Lung (tissue), 12 donors: ENCODE data around the gene PI4K2A. TPM values are rescaled to one million over a fixed set of nuclear protein-coding genes. Genes with fewer than 3 reads are reported as not detected.
A peak's percentile ranks its signal among the peaks of the same experiment; 100 is the strongest.

Source experiments
- ATAC-seq: fragments of 200-7000 bp; cut with Tn5 transposase; one replicate; pipeline ENCODE4 v1.9.1; 2020; ENCODE audit warnings: moderate number of reproducible peaks; ENCODE audit not compliant: insufficient read depth, low FRiP score
- DNase-seq, 3 donors: peaks; one replicate each; pipeline ENCODE4 v3.0.0-alpha.2; 2013 to 2017
- H3K27ac ChIP-seq, 2 donors: one replicate each; pipeline ENCODE4 v1.5.1; 2013; ENCODE audit warnings: mild to moderate bottlenecking in 2 of 2, moderate library complexity in 2 of 2, control low read depth in 1 of 2, inconsistent platforms in 1 of 2, low read depth in 1 of 2, low read length in 1 of 2
- H3K27me3 ChIP-seq, 3 donors: one replicate each; pipeline ENCODE4 v1.5.1; 2013; ENCODE audit warnings: low read length in 2 of 3; ENCODE audit not compliant: control insufficient read depth in 3 of 3, insufficient read depth in 3 of 3
- H3K36me3 ChIP-seq, 4 donors: one replicate each; pipeline ENCODE4 v1.5.1; 2013; ENCODE audit warnings: low read length in 4 of 4, mild to moderate bottlenecking in 1 of 4, moderate library complexity in 1 of 4; ENCODE audit not compliant: control insufficient read depth in 4 of 4, insufficient read depth in 4 of 4
- H3K4me1 ChIP-seq, 5 donors: one replicate each; pipeline ENCODE4 v1.5.1; 2013; ENCODE audit warnings: low read length in 5 of 5, mild to moderate bottlenecking in 2 of 5, moderate library complexity in 1 of 5; ENCODE audit not compliant: control insufficient read depth in 5 of 5, insufficient read depth in 5 of 5
- H3K4me3 ChIP-seq: one replicate; pipeline ENCODE4 v1.5.1; 2013; ENCODE audit warnings: mild to moderate bottlenecking, control low read depth, moderate library complexity
- H3K9ac ChIP-seq, 2 donors: one replicate each; pipeline ENCODE4 v1.5.1; 2013; ENCODE audit warnings: low read length in 2 of 2, control low read depth in 1 of 2; ENCODE audit not compliant: insufficient read depth in 1 of 2
- H3K9me3 ChIP-seq, 4 donors: one replicate each; pipeline ENCODE4 v1.5.1; 2013; ENCODE audit warnings: low read length in 3 of 4, mild to moderate bottlenecking in 1 of 4, moderate library complexity in 1 of 4; ENCODE audit not compliant: control insufficient read depth in 4 of 4, insufficient read depth in 3 of 4
- CTCF ChIP-seq: IDR thresholded peaks from 2 replicates; pipeline ENCODE4 v1.5.1; 2012; ENCODE audit warnings: mild to moderate bottlenecking; ENCODE audit errors: control extremely low read depth, extremely low read depth
- WGBS, 2 donors: extraction: QIAGEN DNeasy Blood & Tissue Kit; methylation state at CpG; one replicate each; pipeline ENCODE4 v1.1.7; 2013; 5-methylcytosine and 5-hydroxymethylcytosine counted together
- polyA plus RNA-seq, 2 donors: library from polyadenylated mRNA; stranded (reverse); fragments of 200-250 nt; gene quantifications; one replicate each; pipeline ENCODE4 v1.2.1, GENCODE V29; 2013
- total RNA-seq, 2 donors: library from RNA; depleted of rRNA in 1 of 2; stranded (reverse); fragments of >200 nt in 1 of 2; gene quantifications; one replicate each; pipeline ENCODE4 v1.2.1, GENCODE V29; 2014 to 2021
- donor health status: control.
- donor health status: control.
- donor health status: Bipolar disorder and iron deficiency.
- donor health status: healthy.
- donor health status: DM: yes; HTN: yes; CAD: no.

PI4K2A gene
- total and polyA plus RNA-seq, 4 donors = 12.3 to 22.4 (median 14.8) TPM

GRCh38 chr10:97707134-97707861 lies 66.8 kb downstream of the PI4K2A start:
- H3K4me3 ChIP-seq = no peak overlapping the region
- TF ChIP-seq CTCF = no peak
- no peak overlapping the region for H3K27ac ChIP-seq
- DNase-seq (no peak), ATAC-seq (no peak)
- WGBS, 2 donors = 86 to 88% methylated on average over 11 of the region's 11 CpGs
- no peak overlapping the region for H3K9ac ChIP-seq
- no peaks in the 10 kb centered on the region for H3K9me3 ChIP-seq
- peaks cover 0 to 2% (median 0%) of the 10 kb centered on the region in 5 donors for H3K4me1 ChIP-seq
- no peaks in the 10 kb centered on the region for H3K36me3 ChIP-seq
- peaks cover 0 to 5% (median 0%) of the 10 kb centered on the region in 3 donors for H3K27me3 ChIP-seq

GRCh38 chr10:97708167-97708566 lies 67.7 kb downstream of the PI4K2A start:
- Histone ChIP-seq H3K4me3 (no peak overlapping the region), H3K9ac (no peak overlapping the region), H3K9me3 (no peaks in the 10 kb centered on the region), H3K27ac (no peak overlapping the region), H3K27me3 (peaks cover 0 to 4% (median 0%) of the 10 kb centered on the region in 3 donors), H3K4me1 (peaks cover 0 to 7% (median 3%) of the 10 kb centered on the region in 5 donors), H3K36me3 (no peaks in the 10 kb centered on the region)
- no peak for DNase-seq
- ATAC-seq = no peak
- 80 to 93% methylated on average over 2 of the region's 2 CpGs for WGBS, 2 donors
- TF ChIP-seq CTCF = no peak

GRCh38 chr10:97708976-97709946 lies 68.8 kb downstream of the PI4K2A start:
- DNase-seq (peak; percentile 75 to 86 (median 80)), ATAC-seq (no peak)
- Histone ChIP-seq H3K4me3 (no peak overlapping the region), H3K36me3 (no peaks in the 10 kb centered on the region), H3K27me3 (no peaks in the 10 kb centered on the region), H3K27ac (no peak overlapping the region), H3K4me1 (peaks cover 0 to 8% (median 3%) of the 10 kb centered on the region in 5 donors), H3K9ac (no peak overlapping the region), H3K9me3 (no peaks in the 10 kb centered on the region)
- WGBS, 2 donors = 40 to 47% methylated on average over 18 of the region's 18 CpGs
- TF ChIP-seq CTCF = peak; percentile 58
